HL-60/S4 treated with phorbol 12-myristate 13-acetate at 8.2 ng/mL for 4 days and 3 days (cell line): ENCODE results near the gene MYH7.

ENCODE experiments used
- in situ Hi-C: fragments of 300-500 bp; cut with MboI; formaldehyde crosslinking; loops from 2 replicates; pipeline ENCODE4 v1.15.0; 2022; ENCODE audit warnings: low sequenced_read_pairs

The MYH7 gene

GRCh38 chr14:23375527-23376251 lies 59.8 kb downstream of the MYH7 start:
- in situ Hi-C loops, result no loop called here

DNA sequence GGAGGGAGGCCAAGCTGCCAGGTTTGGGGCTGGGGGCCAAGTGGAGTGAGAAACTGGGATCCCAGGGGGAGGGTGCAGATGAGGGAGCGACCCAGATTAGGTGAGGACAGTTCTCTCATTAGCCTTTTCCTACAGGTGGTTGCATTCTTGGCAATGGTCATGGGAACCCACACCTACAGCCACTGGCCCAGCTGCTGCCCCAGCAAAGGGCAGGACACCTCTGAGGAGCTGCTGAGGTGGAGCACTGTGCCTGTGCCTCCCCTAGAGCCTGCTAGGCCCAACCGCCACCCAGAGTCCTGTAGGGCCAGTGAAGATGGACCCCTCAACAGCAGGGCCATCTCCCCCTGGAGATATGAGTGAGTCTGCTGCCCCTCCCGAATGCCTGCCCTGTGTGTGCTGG lies 62.4 kb downstream of the MYH7 start:
- in situ Hi-C loops, result no loop called here

GRCh38 chr14:23372509-23372908 lies 63.0 kb downstream of the MYH7 start, which contains the start of gene IL25:
Gene IL25, plus strand, starts transcription at chr14:23372809.
- in situ Hi-C loops, result no loop called here

GRCh38 chr14:23371865-23372264 lies 63.6 kb downstream of the MYH7 start:
- in situ Hi-C loops, result no loop called here

DNA sequence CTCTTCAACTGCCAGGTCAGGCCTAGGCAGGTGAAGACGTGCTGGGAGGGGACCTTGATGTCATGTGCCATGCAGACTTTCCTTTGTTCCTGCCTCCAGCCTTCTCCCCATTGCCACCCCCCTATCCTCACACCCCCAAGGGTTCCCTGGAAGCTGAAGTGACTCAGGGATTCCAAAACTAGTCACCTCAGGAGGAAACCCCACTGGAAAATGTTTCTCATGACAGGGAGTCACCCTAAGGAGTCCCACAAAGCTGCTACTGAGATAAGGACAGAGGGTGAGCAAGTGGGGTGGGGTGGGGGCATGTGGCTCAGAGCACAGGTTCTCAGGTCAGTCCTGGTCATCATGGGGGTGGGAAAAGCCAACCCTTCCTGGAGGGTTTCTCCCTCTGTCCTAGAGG lies 65.2 kb downstream of the MYH7 start:
- in situ Hi-C loops, result no loop called here

DNA sequence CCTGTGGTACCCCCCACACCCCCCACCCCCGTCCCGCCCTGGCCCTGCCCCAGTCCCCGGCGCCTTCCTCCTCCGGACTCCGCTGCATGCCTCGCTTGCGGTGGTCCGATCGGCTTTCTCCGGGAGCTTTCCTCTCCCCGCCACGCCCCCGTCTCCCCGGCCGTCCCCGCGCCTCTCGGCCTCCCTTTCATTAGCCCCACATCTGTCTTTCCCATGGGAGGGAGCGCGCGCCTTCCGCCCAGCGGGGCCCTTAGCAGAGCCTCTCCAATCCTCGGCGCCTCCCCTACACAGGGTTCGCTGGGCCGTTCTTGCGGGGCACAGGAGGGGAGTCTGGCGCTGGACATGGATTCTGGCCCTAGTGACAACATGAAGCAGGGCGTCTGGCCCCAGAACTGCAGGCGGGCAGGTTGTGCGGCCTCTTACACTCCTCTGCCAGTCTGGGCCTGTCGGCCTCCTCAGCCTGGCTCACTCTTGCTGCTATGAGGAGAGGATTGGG lies 69.0 kb downstream of the MYH7 start:
- in situ Hi-C loops, result no loop called here

DNA sequence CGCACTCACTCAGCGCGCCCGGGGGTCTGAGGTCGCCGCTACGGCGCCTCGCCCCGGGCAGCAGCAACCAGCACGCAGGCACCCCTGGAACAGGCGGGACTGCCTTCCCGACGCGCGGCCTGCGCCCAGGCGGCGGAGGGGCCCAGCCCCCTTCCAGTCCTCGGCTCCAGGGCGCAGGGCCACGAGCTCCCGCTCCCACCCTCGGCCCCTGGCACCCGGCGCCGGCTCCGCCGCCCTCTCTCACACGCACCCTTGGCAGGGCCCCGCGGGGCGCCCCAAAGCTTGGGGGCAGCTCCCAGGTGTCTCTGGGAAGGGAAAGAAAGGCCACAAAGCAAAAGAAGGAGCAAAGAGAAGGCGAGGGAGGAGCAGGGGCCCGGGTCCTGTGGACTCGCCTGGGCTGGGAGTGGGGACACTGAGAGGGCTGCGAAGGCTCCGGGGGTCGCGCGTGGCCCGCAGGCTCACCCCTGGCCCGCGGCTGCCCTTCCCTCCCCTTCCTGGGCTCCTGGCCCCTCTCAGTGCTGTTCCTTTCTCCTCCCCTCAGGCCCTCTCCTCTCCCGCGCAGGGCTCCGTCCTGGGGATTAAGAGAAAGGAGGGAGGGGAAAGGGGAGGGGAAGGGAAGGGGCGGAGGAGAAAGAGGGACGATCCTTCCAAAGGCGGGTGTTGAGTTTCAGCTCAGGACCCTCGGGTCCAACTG lies 69.6 kb downstream of the MYH7 start:
- in situ Hi-C loops, result no loop called here

- in situ Hi-C loops, result no loop called here
These were observed 70.3 kb downstream of the MYH7 start, which contains the start of gene EFS for GRCh38 chr14:23365036-23365731. Gene EFS, minus strand, starts transcription at chr14:23365172. Its CDS starts 147 bp downstream, at chr14:23365025.

GRCh38 chr14:23364164-23365035 lies 71.1 kb downstream of the MYH7 start:
- in situ Hi-C loops, result no loop called here
